ENCODE measurements around the gene THAP10. TPM values are rescaled to one million over a fixed set of nuclear protein-coding genes. Genes with fewer than 3 reads are reported as not detected.

Gene THAP10
- total RNA-seq, 1 experiment from 2014 or later = 2.5 TPM

GRCh38 chr15:70832176-70832575 lies 60.1 kb downstream of the THAP10 start:
- H2AK5ac ChIP-seq (ENCODE audit: insufficient read length, low read length) = no peak overlapping the region
- Mint-ChIP-seq H3K27ac (peak overlapping the region in 1 of 3 experiments; percentile 34; a peak in 1 of 7 replicates), H3K4me1 (peaks cover 9 to 17% of the 10 kb centered on the region in 2 experiments), H3K4me3 (no peak overlapping the region), H3K9me3 (no peaks in the 10 kb centered on the region; a peak in 1 of 5 replicates), H3K27me3 (ENCODE audit: low read depth) (no peaks in the 10 kb centered on the region), H3K36me3 (ENCODE audit: insufficient read depth in 1 of 3, low read depth in 3 of 3) (peaks cover 19 to 40% (median 38%) of the 10 kb centered on the region in 3 experiments)
- no peak overlapping the region for H4K8ac ChIP-seq (replicated peaks; ENCODE audit: insufficient read length, low read depth, low read length)
- no peak overlapping the region for H2BK12ac ChIP-seq (ENCODE audit: insufficient read length, low read depth, low read length)
- TF ChIP-seq CTCF (conservative IDR thresholded peaks at IDR 0.05) = no peak
- no peak overlapping the region for H3K4me2 ChIP-seq (ENCODE audit: insufficient read depth, insufficient read length, low read length)
- H4K5ac ChIP-seq (ENCODE audit: insufficient read length, low read depth, low read length) = no peak overlapping the region
- no peak overlapping the region for H3K56ac ChIP-seq (ENCODE audit: insufficient read length, low read depth, low read length)
- H3K9ac ChIP-seq (ENCODE audit: extremely low read depth, insufficient read length, low read length) = no peak overlapping the region
- peaks cover 7% of the 10 kb centered on the region; the same call in 1 of the 2 replicates for H3K4me1 ChIP-seq (ENCODE audit: insufficient read depth, low read length)
- no peaks in the 10 kb centered on the region for H3K23me2 ChIP-seq (ENCODE audit: insufficient read length, low read depth, low read length, poor library complexity, severe bottlenecking)
- no peak overlapping the region for H3K14ac ChIP-seq (ENCODE audit: insufficient read depth, low read length)
- no peaks in the 10 kb centered on the region for H3K79me1 ChIP-seq (ENCODE audit: insufficient read depth, low read depth, low read length, poor library complexity, severe bottlenecking)
- no peaks in the 10 kb centered on the region for H3K79me2 ChIP-seq (ENCODE audit: insufficient read depth, low read length)
- H3K18ac ChIP-seq (ENCODE audit: insufficient read length, low read depth, low read length) = no peak overlapping the region
- DNase-seq = no peak
- no peak overlapping the region for H2BK15ac ChIP-seq (ENCODE audit: low read depth, low read length)
- no peak overlapping the region for H4K91ac ChIP-seq (ENCODE audit: insufficient read length, low read depth, low read length)
- H3K27ac ChIP-seq (ENCODE audit: insufficient read length, low read depth, low read length) = no peak overlapping the region
- H2BK20ac ChIP-seq (ENCODE audit: low read depth, low read length, poor library complexity, severe bottlenecking) = no peak overlapping the region
- peaks cover 6% of the 10 kb centered on the region for H3K9me3 ChIP-seq (ENCODE audit: control insufficient read depth, low read depth, low read length)
- H3K23ac ChIP-seq (ENCODE audit: insufficient read length, low read depth, low read length) = no peak overlapping the region
- H4K20me1 ChIP-seq (ENCODE audit: control insufficient read depth, insufficient read depth, insufficient read length) = no peaks in the 10 kb centered on the region
- H2AFZ ChIP-seq (ENCODE audit: low read length) = no peak overlapping the region
- no peak overlapping the region for H3T11ph ChIP-seq (ENCODE audit: low read length)
- no CpG with 5 or more reads among the region's 20 CpGs for WGBS (ENCODE audit: extremely low coverage, insufficient read length, low lambda C conversion rate)
- no peak overlapping the region for H3K4ac ChIP-seq (ENCODE audit: low read depth, low read length)
- H3K27me3 ChIP-seq (ENCODE audit: insufficient read depth, low read length) = no peaks in the 10 kb centered on the region
- H2BK5ac ChIP-seq (ENCODE audit: insufficient read length, low read length) = no peak overlapping the region
- no peak overlapping the region for H2BK120ac ChIP-seq (ENCODE audit: low read depth, low read length, poor library complexity, severe bottlenecking)

Other genes with a start within 250 kb of the THAP10 start
- gene UACA, start 128.9 kb downstream of the THAP10 start, total RNA-seq (2021) = 36.1 and 38.0 TPM in 2 replicates
- 15.1 and 18.9 TPM in 2 replicates for gene LARP6, start 38.3 kb downstream of the THAP10 start, total RNA-seq (2021)
- 8.3 and 9.3 TPM in 2 replicates for gene LRRC49, start 393 bp upstream of the THAP10 start, total RNA-seq (2021)
- gene THSD4, start 223.0 kb upstream of the THAP10 start, total RNA-seq (2021) = 5.5 and 5.7 TPM in 2 replicates

Data from H9 (cell line).